HG02642 (cell line): ENCODE results near the gene CALY.

Experiments used
- ATAC-seq: cut with Tn5 transposase; IDR thresholded peaks from one replicate; pipeline ENCODE4 v1.9.1; 2021; ENCODE audit warnings: mild to moderate bottlenecking; ENCODE audit not compliant: unreplicated experiment, poor library complexity

Gene CALY

DNA sequence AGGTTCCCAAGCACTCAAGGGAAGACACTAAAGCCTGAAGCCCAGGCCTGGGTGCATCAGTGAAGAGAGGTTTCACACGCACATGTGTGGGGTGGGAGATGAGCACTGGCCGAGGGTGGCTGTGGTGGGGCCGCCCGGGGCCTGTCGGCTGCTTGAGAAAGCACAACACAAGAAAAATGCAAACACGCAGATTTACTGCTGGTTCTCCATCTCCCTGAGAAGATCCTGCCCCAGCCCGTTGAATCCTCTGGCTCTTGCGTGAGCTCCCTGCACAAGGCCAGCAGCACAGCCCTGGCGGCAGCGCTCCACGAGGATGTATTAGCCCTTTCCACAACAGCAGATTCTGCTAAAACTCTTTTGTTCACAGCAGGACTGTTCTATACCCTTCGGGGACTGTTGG, 21.8 kb downstream of the CALY start:
- ATAC-seq, result no peak

DNA sequence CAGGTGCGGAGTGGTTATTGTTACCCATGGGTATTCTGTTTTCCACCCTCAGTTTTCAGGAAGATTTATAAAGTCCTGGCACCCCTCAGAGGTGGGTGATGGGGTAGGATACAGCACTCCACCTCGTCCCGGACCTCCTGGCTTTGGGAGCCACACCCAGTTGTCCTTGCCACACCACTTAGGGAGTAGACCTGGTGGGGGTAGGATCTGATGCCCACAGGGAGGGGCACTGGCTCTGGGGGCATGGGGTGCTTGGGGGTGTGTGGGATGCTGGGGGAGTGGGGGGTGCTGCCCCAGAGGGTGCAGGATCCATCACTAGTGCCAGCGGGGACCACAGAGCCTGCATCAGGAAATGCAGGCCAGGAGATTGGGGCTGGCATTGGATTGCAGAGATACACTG, 23.5 kb downstream of the CALY start:
- no peak for ATAC-seq

GRCh38 chr10:133312769-133313145, 23.9 kb downstream of the CALY start:
- no peak for ATAC-seq

DNA sequence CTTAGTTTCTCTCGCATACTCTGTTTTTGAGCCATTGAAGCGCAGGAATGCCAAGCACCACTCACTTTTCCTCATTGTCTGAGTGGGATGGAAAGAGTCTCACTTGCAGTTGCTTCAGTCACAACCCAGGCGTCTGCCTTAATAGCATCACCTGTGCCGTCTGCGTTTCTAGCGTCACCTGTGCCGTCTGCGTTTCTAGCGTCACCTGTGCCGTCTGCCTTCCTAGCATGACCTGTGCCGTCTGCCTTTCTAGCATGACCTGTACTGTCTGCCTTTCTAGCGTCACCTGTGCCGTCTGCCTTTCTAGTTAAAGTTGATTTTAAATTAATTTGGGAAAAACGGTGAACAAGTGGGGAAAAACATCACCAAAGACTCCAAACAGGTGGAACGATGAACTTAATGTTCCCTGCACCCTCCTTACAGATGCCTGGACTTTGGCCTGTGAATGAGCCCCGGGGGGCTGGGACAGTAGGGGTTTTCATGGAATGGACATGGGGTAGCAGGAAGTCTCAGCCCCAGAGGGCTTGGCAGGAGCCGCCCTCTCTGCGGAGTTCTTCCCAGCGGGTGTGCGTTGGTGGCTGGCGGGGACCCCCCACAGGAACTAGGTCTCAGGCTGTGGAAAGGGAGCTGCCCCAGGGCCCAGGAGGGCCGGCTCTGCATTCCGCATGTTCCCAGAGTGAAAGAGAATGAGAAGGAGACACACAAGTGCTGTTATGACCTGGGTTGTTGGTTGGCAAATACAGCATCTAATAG, 24.5 kb downstream of the CALY start:
- ATAC-seq, result no peak

GRCh38 chr10:133311570-133311969, 25.1 kb downstream of the CALY start:
- no peak for ATAC-seq

- no peak for ATAC-seq
Measured at GRCh38 chr10:133310789-133311188, 25.9 kb downstream of the CALY start.

GRCh38 chr10:133310399-133310755, 26.3 kb downstream of the CALY start:
- no peak for ATAC-seq

DNA sequence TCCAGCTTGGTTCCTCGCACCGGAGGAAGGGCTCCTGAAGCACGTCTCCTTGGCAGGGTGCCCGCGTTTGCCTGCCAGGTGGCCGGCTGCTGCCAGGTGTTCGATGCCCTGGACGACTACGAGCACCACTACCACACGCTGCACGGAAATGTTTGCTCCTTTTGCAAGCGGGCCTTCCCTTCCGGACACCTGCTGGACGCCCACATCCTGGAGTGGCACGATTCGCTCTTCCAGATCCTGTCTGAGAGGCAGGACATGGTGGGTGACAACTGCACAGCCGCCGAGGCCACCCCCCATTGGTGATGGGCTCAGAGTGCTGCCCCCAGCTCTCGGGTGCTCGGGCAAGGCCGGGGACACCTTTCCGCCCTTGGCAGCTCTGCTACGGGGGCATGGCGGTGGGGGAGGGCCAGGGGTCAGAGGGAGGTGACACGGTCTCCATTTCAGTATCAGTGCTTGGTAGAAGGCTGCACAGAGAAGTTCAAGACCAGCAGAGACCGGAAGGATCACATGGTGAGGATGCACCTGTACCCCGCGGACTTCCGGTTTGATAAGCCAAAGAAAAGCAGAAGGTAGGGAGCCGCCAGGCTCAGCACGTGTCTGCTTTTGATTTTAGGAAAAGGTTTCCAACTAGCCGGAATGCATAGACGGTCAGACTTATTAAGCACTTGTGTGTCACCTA, 26.8 kb downstream of the CALY start:
- no peak for ATAC-seq

GRCh38 chr10:133309100-133309719, 27.5 kb downstream of the CALY start:
- peak; percentile 84 for ATAC-seq

DNA sequence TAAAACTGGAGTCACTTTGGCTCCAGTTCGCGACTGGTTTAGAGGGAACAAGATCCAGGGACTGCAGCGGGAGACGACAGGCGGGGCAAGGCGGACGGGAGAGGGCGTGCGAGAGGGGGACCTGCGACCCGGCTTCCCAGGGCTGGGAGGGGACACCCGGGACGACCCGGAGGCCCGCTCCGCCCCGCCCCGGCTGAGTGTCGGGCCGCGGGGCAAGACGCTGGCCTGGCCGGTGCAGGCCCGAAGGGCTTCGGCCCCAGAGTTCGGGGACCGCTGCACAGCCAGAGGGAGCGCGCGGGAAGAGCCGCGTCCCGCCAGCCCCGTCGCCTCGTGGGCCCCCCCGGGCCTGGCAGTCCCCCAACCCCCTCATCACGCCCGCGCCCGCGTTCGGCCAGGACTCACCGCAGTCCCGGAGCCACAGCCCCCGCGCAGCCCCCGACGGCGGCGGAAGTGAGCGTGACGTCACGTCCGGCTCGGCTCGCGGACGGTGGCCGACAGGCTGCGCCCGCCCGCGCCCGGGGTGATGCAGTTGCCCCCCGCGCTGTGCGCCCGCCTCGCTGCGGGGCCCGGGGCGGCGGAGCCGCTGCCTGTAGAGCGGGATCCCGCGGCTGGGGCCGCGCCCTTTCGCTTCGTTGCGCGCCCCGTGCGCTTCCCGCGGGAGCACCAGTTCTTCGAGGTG, 28.1 kb downstream of the CALY start, which contains the start of the genes TUBGCP2 and ZNF511:
Gene TUBGCP2 (minus strand): TSS at position 452 of the 679 bp plus-strand sequence. CDS start 5,931 bp downstream, outside the sequence.
Gene ZNF511 (plus strand): TSS at position 494 of the 679 bp plus-strand sequence. CDS start 30 bp downstream, at position 524.
- peak; percentile 84 for ATAC-seq

DNA sequence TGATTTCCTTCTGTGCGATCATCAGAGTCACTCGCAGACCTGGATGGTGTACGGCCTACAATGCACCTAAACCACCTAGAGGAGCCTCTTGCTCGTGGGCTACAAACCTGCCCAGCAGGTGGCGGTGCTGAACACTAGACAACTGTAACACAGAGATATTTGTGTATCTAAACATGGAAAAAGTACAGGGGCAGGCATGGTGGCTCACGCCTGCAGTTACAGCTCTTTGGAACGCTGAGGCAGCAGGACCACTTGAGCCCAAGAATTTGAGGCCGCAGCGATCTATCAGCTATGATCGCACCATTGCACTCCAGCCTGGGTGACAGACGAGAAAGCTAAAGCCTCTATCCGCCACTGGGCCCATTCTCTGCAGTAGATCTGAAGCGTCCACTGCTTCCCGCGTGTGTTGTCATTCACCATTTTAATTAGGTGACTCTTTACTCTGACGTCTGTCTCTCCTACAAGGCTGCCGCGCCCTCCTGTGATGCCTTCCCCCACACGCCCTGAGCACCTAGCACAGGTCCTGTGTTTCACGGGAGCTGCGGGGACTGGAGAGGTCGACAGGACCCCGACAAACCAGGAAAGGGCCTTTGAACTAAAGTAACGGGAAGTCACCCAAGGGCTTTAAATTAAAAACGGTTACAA, 28.8 kb downstream of the CALY start:
- peak; percentile 43 for ATAC-seq

- ATAC-seq, result no peak
Measured at GRCh38 chr10:133306941-133307379, 29.7 kb downstream of the CALY start.

GRCh38 chr10:133306097-133306476, 30.6 kb downstream of the CALY start:
- ATAC-seq, result no peak

DNA sequence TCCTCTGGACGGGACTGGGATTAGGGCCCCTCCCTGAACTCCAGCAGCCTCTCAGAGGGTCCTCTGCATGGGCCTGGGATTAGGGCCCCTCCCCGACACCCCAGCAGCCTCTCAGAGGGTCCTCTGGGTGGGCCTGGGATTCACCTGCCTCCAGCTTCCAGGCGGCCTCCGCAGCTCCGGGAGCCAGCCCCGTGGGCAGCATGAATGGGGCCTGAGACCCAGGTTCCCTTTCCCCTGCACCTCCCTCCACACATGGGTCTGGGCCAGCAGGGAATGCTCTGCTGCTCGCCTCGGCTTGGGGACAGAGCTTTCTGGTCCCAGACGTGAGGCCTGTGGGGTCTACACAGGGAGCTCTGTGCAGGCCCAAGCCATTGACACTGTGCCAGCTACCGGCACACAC, 33.5 kb downstream of the CALY start:
- ATAC-seq, result no peak

DNA sequence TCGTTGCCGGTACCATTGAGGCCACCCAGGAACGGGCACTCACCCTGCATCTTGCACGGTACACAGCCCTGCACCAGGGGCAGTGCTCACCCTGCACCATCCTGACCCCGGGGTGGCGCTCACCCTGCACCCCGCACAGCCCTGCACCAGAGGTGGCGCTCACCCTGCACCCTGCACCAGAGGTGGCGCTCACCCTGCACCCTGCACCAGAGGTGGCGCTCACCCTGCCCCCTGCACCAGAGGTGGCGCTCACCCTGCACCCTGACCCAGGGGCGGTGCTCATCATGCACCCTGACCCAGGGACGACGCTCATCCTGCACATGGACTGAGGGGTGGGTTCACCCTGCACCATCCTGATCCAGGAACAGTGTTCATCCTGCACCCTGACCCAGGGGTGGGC, 34.5 kb downstream of the CALY start:
- no peak for ATAC-seq

DNA sequence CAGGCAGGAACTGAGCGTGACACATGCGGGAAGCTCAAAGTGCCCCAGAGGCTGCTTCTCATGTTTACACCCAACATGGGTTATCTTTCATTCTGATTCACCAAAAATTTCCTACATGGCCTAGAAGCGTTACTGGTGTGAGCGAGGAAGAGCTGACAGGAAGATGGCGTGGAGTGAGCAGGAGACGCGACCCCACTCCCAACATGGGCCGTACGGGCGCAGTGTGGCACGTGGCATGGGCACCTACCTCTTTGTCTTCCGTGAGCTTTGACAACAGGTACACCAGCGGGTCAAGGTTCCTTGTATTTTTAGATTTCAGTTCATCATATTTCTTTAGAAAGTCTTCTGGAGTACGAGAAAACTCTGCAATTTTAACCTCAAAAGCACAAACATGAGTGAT, 37.0 kb downstream of the CALY start:
- no peak for ATAC-seq

DNA sequence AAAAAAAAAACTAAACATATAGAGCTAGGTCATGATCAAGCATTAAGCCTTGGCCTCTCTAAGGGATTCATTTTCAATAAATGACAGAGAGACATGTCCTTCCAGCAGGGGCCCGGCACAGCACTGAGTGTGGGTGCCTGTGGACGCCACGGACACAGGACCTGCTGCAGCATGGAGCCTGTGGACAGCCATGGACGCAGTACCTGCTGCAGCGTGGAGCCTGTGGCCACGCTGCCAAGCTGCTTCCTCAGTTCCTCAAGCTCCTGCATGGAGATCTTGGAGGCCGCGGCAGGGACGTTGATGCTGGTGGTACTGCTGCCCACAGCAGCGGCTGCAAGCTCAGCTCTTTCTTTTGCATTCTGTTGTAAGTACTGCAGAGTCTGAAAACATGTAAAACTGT, 37.5 kb downstream of the CALY start:
- no peak for ATAC-seq

- ATAC-seq, result no peak
Measured at GRCh38 chr10:133298466-133298865, 38.2 kb downstream of the CALY start.

- ATAC-seq, result no peak
Measured at GRCh38 chr10:133297504-133297903, 39.2 kb downstream of the CALY start.
